ENCODE results near the gene NTSR2. TPM values are rescaled to one million over a fixed set of nuclear protein-coding genes. Genes with fewer than 3 reads are reported as not detected.

Gene NTSR2
- total RNA-seq, 4 donors from 2014 or later: 0.87 to 4.2 (median 2.1) TPM; not detected in 1

GRCh38 chr2:11688222-11689069, 18.5 kb upstream of the NTSR2 start:
- 6 to 7% methylated on average over 21 to 23 of the region's 23 CpGs for WGBS, 2 donors
- peak; percentile 77 to 89 for DNase-seq (ENCODE audit: low spot score in 2 of 2)

GRCh38 chr2:11687736-11688135, 17.7 kb upstream of the NTSR2 start:
- no peak for DNase-seq (ENCODE audit: low spot score in 2 of 2)
- Histone ChIP-seq H3K9me3 (no peaks in the 10 kb centered on the region), H3K36me3 (no peaks in the 10 kb centered on the region), H3K27ac (peak overlapping the region in 2 of 4 donors; percentile 74 to 81), H3K4me3 (peak overlapping the region in 2 of 4 donors; percentile 11 to 13), H3K4me1 (peaks cover 0 to 21% (median 13%) of the 10 kb centered on the region in 4 donors), H3K27me3 (no peaks in the 10 kb centered on the region)
- no peak for TF ChIP-seq POLR2A (IDR thresholded peaks at IDR 0.05)
- no peak for TF ChIP-seq EP300 (IDR thresholded peaks at IDR 0.05)
- no peak for TF ChIP-seq CTCF (IDR thresholded peaks at IDR 0.05)
- 82 to 83% methylated on average over 9 of the region's 9 CpGs for WGBS, 2 donors

More at GRCh38 chr2:11688222-11689069, 18.5 kb upstream of the NTSR2 start:
- peak overlapping the region in 2 of 4 donors; percentile 11 to 13 for H3K4me3 ChIP-seq
- no peaks in the 10 kb centered on the region for H3K27me3 ChIP-seq
- H3K36me3 ChIP-seq: no peaks in the 10 kb centered on the region
- peaks cover 0 to 28% (median 15%) of the 10 kb centered on the region in 4 donors for H3K4me1 ChIP-seq
- peak; percentile 84 to 90 (median 88) for TF ChIP-seq CTCF (IDR thresholded peaks at IDR 0.05)
- TF ChIP-seq POLR2A (IDR thresholded peaks at IDR 0.05): peak in 1 of 2 donors; percentile 45
- peak; percentile 44 to 67 for TF ChIP-seq EP300 (IDR thresholded peaks at IDR 0.05)
- no peaks in the 10 kb centered on the region for H3K9me3 ChIP-seq
- peak overlapping the region; percentile 14 to 81 (median 63) for H3K27ac ChIP-seq

GRCh38 chr2:11685906-11686470, 16.0 kb upstream of the NTSR2 start:
- peaks cover 0 to 29% (median 24%) of the 10 kb centered on the region in 4 donors for H3K4me1 ChIP-seq
- WGBS, 2 donors: 90 to 93% methylated on average over 10 of the region's 10 CpGs
- no peak for DNase-seq (ENCODE audit: low spot score in 2 of 2)
- no peak overlapping the region for H3K4me3 ChIP-seq
- no peaks in the 10 kb centered on the region for H3K36me3 ChIP-seq
- H3K27me3 ChIP-seq: no peaks in the 10 kb centered on the region
- no peak overlapping the region for H3K27ac ChIP-seq
- H3K9me3 ChIP-seq: no peaks in the 10 kb centered on the region
- TF ChIP-seq EP300 (IDR thresholded peaks at IDR 0.05) (no peak), CTCF (IDR thresholded peaks at IDR 0.05) (no peak), POLR2A (IDR thresholded peaks at IDR 0.05) (no peak)

GRCh38 chr2:11684894-11685460, 15.0 kb upstream of the NTSR2 start:
- Histone ChIP-seq H3K27ac (no peak overlapping the region), H3K9me3 (no peaks in the 10 kb centered on the region), H3K4me1 (peaks cover 0 to 38% (median 32%) of the 10 kb centered on the region in 4 donors), H3K36me3 (no peaks in the 10 kb centered on the region), H3K27me3 (no peaks in the 10 kb centered on the region), H3K4me3 (no peak overlapping the region)
- WGBS, 2 donors: 82 to 89% methylated on average over 12 of the region's 12 CpGs
- no peak for DNase-seq (ENCODE audit: low spot score in 2 of 2)
- TF ChIP-seq CTCF (IDR thresholded peaks at IDR 0.05) (no peak), POLR2A (IDR thresholded peaks at IDR 0.05) (no peak), EP300 (IDR thresholded peaks at IDR 0.05) (no peak)

All from tibial nerve (tissue), 4 donors.